ENCODE data around the gene ILK.

The ILK gene

DNA sequence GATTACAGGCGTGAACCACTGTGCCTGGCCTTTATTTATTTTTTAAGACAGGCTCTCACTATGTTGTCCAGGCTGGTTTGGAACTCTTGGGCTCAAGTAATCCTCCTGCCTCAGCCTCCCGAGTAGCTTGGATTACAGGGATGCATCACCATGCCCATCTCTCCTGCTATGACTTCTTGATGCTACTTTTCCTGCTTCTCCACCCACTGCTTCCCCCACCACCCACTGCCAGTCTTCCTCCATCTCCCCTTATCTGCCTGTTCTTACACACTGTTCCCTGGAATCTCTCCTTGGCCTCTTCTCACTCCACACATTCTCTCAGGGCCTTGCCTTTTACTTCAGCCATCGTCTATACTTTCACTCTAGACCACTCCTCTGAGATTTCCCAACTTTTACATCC is 32.9 kb downstream of the ILK start:
- no peak for DNase-seq (ENCODE audit: low read depth)

DNA sequence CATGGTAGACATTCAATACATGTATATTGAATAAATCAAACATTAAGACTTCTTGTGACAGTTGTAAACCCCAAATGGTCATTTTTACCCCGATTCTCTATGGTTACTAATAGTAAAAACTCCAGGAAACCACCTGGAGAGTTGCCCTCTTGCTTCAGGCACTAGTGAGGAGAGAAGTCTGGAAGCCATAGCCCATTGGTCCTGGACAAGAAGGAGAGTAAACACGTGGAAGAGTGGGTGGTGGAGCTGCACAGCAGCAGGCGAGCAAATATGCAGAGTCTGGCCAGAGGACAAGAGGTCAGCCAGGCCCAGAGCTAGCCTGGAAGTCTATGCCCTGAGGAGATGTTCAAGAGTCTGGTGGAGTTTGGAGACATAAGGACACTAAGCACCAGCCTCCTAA is 34.3 kb downstream of the ILK start:
- no peak for DNase-seq (ENCODE audit: low read depth)

DNA sequence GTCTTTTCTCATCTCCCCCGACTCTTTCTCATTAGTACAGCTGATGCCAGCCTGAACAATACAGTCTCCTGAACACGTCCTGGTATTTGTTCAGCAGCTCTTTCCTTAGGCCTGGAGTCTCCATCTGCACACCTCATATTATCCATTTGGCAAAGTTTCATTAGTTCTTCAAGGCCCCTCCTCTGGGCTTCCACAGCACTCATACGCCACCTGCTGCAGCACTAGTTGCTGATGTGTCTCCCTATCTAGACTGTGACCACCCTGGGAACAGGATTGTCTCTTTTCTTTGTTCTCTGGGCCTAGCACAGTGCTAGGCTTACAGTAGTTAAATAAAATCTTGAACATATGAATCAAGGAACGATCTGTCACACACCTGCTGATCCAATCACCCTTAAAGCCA is 34.9 kb downstream of the ILK start:
- DNase-seq (ENCODE audit: low read depth): no peak

DNA sequence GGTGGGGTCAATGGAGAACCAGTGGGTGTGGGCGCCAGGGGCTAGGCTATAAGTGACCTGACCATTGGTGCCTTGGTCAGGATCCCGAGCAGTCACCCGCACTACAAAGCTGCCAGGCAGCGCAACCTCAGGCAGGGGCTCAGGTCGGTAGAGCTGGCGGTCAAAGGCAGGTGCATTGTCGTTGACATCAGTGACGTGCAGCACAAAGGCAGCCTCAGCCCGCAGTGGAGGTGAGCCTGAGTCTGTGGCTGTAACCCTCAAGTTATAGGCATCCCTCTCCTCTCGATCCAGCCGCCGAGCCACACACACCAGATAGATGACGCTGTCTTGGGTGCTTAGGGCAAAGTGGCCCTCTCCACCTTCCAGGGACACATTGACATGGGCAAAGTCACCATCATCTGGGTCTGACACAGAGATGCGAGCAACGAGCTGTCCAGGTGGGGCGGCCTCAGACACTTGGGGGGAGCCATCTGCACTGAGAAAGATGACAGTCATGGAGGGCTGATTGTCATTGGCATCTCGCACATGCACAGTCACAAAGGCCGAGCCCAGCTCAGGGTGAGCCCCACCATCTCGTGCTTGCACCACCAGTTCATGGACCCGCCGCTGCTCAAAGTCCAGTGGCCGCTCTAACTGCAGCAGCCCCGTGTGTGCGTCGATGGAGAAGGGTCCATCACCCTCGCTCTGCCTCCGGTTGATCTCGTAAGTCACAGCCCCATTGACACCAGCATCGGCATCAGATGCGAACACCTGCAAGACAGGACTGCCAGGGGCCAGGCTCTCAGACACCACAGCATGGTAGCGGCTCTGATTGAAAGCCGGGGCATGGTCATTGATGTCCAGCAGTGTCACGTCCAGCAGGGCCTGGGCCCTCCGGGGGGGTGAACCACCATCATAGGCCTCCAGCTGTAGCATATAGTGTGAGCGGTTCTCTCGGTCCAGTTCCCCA is 36.7 kb downstream of the ILK start:
- DNase-seq (ENCODE audit: low read depth): no peak

DNA sequence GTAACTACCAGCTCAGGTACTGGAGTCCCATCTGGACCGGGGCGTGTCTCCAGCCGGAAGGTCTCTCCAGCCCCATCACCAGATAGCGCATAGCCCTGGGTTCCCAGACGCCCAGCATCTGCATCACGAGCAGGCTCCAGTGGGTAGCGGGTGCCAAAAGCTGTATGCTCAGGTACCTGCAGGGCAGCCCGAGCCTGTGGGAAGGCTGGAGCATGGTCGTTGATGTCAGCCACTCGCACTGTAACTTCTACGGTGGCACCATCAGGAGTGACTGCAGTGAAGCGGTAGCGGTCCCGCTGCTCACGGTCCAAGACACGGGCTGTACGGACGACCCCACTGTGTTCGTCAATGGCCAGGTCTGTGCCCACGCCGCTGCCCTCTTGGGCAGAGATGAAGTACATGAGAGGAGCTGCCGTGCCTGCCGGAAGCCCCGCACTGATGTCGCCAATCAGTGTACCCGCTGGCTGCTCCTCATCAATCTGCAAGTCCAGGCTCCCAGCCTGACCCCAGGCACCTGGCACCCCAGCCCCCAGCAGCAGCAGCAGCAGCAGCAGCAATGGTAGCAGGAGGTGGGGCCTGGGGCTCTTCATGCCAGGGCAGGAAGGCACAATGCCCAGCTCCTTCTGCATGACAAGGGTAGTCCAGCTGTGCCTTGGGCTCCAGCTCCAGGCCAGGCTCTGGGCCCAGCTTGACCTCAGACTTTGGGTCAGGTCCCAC is 37.6 kb downstream of the ILK start:
- no peak for DNase-seq (ENCODE audit: low read depth)

DNA sequence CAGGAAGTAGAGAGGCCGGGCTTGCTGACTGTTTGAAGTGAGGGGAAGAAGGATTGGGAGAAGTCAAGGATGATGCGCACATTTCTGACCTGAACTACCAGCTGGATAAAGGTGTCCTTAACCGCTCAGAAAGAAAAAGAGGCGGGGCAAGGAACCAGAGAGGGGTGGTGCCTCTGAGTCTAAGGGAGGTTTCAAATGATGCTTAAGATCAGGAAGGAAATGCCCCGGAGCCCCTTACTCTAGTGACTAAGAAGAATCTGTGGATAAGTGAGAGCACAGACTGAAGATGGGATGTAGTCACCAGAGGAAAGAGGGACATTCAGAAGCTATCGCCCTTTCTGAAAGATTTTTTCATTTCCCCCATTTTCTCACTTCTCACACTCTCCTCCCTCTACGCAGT is 39.4 kb downstream of the ILK start:
- DNase-seq (ENCODE audit: low read depth): no peak

DNA sequence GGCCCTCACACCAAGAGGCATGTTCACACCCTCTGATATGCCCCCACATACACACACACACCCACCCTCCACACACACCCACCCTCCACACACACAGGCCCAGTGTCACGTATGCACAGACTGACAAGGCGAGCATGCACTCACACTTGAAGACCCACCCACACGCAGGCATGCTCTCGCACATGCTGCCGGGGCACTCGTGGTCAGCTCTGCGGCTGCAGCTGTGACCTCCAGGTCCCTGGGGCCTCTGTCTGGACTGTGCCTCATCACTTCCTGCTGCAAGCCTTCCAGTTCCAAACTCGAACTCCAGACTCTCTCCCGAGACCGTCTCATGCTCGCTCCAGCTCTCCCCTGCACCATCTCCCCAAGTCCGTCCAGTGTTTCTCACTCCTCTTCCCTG is 42.5 kb downstream of the ILK start:
- DNase-seq (ENCODE audit: low read depth): peak; percentile 68

DNA sequence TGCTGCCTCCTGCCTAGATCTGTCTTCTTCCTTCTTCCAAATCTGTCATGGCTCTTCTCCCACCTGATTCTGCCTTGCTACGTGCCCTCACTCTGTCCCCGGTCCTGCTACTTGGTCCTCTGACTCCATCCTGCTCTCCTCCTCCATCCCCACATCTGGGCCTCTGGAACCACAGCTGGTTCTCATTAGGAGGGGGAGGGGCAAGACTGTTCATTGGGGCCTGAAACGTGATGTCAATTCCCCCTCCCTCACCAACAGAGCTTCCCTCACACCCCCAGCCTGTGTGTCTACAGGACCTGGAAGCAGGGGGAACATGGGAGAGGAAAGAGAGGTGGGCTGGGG is 43.0 kb downstream of the ILK start:
- peak; percentile 34 for DNase-seq (ENCODE audit: low read depth)

DNA sequence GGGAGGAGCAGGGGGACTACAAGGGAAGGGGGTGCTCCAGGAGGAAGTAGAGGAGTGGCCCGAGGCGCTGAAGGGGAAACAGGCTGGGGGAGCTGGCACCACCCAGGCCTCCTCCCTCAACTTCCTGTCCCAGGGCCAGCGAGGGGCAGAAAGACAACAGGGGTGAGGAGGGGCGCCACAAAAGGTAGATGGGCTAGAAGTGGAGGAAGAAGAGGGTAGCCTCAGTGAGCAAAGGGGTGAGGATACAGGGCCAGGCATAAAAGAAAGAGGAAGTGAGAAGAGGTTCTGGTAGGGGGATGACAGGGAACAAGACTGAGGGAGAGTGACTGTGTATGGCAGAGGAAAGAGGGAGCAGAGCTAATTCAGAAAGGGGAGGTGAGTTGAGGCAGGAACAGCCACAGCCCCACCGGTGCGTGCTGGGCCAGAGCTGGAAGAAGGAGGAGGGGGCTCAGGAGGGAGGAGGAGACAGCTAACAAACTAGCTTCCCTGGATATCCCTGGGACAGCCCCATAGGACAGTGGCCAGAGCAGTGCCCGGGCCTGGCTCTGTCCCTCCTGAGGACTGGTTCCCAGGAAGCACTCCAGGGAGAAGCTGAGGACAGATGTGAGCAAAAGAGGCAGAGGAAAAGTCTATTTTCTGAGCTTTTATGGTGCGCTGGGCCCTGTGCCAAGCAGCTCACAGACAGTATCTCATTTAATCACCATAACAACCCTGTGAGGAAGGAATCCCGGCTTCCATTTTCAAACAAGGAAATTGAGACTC is 43.5 kb downstream of the ILK start:
- DNase-seq (ENCODE audit: low read depth): no peak

DNA sequence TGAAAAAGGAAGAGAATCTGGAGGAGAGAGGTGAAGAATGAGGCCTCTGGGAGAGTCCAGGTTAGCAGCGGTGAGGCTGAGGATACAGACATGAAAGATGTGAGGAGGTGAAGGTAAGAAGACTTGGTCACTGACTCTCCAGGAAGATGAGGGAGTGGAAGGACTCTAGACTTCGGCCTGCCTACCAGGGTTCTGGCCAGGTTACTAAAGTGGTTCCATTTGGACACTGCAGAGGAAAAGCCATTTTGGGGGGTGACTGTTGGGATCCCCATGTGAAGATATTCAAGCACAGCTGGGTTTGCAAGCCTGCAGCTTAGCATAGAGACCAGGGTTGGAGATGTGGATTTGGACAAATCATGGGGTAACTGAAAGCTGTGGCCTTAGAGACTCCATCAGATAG is 44.3 kb downstream of the ILK start:
- no peak for DNase-seq (ENCODE audit: low read depth)

DNA sequence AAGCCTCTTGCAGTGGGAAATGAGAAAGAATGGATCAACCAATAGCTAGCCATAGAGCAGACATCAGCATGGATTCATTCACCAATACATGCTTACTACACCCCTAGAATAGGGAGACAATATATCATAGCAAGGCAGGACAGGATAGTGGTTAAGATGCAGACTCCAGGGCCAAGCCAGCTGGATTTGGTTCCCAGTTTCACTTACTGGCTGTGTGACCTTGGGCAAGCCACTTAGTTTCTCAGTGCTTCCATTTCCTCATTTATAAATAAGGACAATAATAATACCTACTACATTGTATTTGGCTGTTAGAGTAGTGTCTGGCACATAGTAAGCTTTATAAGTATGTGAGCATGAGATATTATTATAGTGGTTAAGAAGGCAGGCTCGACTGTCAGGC is 44.9 kb downstream of the ILK start:
- no peak for DNase-seq (ENCODE audit: low read depth)

DNA sequence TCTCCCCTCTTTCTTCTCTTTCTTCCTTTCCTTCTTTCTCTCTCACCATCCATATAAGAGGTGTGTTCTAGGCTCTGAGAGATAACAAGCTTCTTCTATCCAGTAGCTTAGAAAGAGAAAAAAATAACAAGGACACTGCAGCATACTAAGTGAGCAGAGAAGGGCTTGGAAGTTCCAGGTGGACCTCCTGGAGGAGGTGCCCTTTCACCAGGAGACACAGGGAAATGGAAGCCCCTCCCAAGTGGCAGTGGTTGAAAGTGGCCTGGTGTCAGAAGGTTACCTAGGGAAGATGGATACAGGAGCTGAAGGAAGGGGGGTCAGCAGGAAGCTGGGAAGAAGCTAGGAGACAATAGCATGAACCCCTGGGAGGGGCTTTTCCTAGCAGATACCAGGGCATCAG is 46.5 kb downstream of the ILK start:
- no peak for DNase-seq (ENCODE audit: low read depth)

DNA sequence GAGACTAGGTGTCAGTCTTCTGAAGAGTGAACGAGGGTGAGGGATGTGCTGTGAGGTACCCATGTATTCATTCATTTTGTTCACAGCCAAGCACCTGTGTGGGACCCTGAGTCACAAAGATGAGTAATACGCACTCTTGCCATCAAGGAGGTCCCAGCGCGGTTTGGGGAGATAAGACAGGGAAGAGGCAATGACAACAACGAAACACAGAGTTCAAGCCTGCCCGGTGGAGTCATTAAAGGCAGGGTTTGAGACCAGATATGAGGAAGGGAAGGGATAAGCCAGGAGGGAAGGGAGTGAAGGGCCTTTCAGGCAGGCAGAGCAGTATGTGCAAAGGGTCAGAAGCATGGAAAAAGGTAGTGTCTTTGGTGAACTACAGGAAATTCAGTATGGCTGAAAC is 47.4 kb downstream of the ILK start:
- DNase-seq (ENCODE audit: low read depth): no peak

DNA sequence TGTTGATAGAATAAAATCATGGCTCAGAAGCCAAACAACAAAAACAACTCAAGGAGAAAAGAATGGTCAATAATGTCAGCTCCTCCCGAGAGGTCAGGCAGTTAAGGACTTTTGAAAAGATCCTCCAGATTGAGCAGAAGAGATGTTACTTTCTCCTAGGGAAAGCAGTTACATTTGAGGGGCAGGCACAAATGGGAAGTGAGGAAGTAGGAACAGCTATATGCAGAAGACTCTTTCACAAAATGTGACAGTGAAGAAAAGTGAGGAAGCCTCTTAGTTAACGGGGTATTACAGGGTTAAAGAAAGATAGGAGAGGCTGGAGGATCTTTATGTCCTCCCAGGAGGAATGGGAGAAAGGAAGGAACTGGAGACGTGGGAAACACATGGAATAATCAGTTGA is 48.6 kb downstream of the ILK start:
- no peak for DNase-seq (ENCODE audit: low read depth)

DNA sequence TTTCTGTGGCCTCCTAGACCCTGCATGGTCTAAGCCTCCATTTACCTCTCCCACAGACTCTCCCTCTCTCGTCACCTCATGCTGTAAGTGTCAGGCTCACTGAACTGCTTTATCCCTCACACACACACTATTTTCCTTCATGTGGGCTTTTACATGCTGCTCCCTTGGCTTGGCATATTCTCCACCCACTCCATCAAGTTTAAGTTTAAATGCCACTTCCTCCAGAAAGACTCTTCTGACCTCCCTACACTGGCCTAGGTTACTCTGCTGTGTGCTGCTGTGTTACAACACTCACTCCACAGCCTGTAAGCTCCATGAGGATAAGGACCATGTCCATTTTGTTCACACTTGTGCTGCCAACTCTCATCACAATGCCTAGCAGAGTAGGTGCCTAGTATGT is 49.5 kb downstream of the ILK start:
- DNase-seq (ENCODE audit: low read depth): no peak

DNA sequence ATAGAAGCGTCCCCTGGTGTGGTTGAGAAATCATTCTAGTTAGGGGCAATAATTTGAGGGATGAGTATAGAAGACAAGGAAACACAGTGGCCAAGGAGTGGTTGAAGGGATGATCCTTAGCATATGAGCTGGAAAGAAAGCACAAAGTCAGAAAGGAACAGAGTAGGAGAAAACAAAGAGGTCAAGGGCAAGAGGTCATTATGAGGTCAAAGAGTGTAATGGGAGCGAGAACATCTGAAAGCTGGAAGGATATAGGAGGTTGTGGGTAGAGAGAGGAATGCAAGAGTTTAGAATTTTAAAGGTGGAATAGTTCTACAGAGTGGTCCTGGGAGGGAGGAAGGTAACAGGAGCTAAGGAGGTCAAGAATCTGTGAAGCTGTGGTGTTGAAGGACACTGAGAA is 50.1 kb downstream of the ILK start:
- no peak for DNase-seq (ENCODE audit: low read depth)

DNA sequence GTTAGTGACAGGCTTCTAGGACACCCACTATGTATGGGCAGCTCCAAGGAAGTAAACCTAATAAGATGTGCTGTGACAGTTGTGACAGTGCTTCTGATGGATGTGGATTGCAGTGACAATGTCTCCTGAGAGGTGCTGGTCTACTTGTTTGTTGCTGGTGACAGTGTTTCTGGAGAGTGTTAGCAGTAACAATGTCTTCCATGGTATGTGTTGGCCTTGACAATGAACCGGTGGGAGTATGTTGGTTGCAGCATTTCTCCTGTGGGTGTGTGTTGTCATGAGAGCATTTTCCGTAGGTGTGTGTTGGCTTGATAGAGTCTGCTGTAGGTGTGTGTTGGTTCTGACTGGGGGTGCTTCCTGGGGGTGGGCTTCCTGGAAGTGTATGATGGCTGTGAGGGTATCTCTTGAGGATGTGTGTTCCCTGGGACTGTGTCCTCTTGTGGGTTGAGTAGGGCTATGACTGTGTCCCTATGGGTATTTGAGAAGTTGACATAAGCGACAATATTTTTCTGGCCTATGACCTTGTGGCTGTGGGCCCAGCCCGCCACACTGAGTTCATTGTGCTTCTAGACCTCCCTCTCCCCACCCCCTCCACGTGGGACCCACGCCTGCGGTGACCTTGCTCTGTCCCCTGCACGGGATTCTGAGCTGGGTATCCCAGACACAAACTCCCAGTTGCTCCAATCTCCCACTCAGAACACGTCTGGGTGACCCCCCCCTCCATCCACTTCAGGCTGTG is 50.9 kb downstream of the ILK start:
- DNase-seq (ENCODE audit: low read depth): no peak

DNA sequence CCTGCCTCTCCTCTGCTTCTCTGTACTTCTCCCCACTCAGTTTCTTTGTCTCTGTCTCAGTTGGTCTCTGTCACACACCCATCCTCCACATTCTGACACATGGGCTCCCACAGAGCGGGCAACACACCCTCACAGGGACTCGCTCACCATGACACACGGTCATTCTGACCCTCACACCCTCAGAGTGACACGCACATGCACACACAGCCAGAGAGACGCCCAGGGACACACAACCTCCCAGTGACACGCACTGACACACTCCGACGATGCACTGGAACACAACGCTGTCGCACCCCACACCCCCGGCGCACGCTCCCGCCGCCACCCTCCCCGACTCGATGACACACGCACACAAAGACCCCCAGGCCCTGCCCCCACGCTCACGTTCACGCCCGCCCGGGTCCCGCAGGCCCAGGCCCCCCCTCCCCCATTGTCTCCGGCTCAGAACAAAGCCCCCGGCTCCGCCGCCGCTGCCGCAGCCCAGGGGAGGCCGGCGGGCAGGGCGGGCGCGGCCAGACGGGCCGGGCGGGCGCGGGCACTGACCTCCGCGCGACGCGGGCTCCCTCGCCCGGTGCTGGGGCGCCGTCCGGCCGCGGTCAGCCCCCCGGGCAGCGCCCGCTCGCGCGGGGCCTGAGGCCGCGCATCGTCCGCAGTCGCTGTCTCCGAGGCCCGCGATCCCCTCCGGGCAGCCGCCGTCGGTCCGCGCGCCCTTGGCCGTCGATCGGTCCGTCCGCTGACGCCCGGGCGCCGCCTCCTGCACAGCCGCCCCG is 51.6 kb downstream of the ILK start:
- DNase-seq (ENCODE audit: low read depth): no peak

DNA sequence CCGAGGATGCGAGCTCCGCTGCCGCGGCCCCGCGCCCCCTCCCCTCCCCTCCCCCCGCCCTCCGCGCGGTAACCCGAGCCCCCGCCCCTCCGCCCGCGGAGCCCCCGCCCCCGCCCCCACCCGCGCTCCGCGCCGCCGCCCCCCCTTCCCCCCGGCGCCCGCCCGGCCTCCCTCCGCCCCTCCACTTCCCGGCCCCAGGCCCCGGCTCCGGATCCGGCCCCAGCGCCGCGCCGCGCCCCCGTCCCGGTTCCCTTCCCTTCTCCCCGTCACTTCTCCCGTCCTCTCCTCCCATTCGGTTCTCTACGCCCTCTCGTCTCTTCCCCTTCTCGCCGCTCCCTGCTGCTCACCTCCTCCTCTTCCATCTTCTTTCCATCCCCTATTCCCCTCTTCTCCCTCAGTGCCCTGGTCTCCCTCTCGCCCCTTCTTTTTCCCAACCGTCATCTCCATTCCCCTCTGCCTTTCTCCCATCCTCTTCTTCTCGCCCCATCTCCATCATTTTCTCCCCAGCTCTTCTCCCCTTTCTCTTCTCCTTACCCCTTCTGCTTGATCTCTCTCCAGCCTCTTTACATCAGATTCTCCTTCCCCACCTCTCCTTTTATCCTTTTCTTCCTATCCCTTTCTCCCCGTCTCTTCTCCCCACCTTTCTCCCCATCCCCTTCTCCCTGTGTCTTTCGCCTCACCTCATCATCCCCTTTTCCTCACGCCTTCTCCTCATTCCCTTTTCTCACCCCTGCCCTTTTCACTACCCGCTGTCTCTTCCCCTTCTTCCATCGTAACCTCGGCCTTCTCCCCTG is 52.4 kb downstream of the ILK start, which contains the start of gene DCHS1:
TSS of gene DCHS1 (minus strand) at position 20 of the 794 bp plus-strand sequence. CDS start 14,196 bp downstream, outside the sequence.
- DNase-seq (ENCODE audit: low read depth): no peak

DNA sequence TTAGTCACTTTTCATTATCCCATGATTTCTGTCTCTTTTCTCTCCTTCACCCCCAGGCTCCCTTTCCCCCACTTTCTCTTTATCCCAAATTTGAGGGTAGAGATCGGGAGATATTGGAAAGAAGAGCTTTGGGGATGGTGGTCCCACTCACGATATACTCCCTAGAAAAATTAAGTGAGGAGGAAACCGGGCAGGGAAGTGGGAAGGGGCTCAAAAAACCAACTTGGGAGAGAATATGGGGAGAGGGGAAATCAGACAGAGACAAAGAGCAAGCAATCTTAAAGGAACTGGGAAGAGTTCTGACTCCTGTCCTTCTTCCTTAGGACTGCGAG is 53.0 kb downstream of the ILK start:
- no peak for DNase-seq (ENCODE audit: low read depth)

DNA sequence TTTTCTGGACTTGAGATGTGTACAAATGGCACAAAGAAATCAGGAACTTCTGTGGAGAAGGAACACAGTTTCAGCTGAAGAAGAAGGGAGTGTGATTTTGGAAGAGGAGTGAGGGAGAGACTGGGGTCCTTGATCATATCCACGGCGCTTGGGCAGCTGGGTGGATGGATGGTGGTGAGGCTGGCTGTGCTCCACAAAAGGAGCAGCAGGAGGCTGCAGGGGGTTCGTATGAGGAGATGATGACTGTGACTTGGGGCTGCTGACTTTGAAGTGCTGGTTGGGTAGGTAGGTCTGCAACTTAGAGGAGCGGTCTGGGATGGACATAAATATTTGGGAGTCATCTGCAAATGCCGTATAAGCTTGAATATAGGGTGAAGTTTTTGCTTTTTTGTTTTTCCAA is 53.4 kb downstream of the ILK start:
- no peak for DNase-seq (ENCODE audit: low read depth)

Data from HS-5 (cell line).